Measurements from ENCODE around the gene FCAMR.

GRCh38 chr1:206916000-206916709 lies 54.1 kb downstream of the FCAMR start:
- TF ChIP-seq CTCF (IDR thresholded peaks at IDR 0.05) (no peak), POLR2A (IDR thresholded peaks at IDR 0.05) (no peak)

All from Peyer's patch (tissue), 4 donors.